Measurements from ENCODE around the gene PLXNA2.
A peak's percentile ranks its signal among the peaks of the same experiment; 100 is the strongest.

The PLXNA2 gene

GRCh38 chr1:208108213-208108608 is 136.0 kb downstream of the PLXNA2 start:
- FAIRE-seq (no peak), DNase-seq (ENCODE audit: insufficient read length) (no peak)
- TF ChIP-seq POLR2AphosphoS5 (IDR thresholded peaks at IDR 0.05; ENCODE audit: low read depth, low read length) (no peak), POLR2A (IDR thresholded peaks at IDR 0.05; ENCODE audit: low read depth, low read length) (no peak), TAF1 (IDR thresholded peaks at IDR 0.05; ENCODE audit: borderline replicate concordance, low read depth, low read length) (no peak)

- DNase-seq (ENCODE audit: insufficient read length) (no peak), FAIRE-seq (no peak)
- TF ChIP-seq TAF1 (IDR thresholded peaks at IDR 0.05; ENCODE audit: borderline replicate concordance, low read depth, low read length) = no peak
- TF ChIP-seq POLR2AphosphoS5 (IDR thresholded peaks at IDR 0.05; ENCODE audit: low read depth, low read length) = no peak
- no peak for TF ChIP-seq POLR2A (IDR thresholded peaks at IDR 0.05; ENCODE audit: low read depth, low read length)
Measured at GRCh38 chr1:208107425-208108212, 136.6 kb downstream of the PLXNA2 start.

- DNase-seq (ENCODE audit: insufficient read length) (no peak), FAIRE-seq (no peak)
- TF ChIP-seq POLR2A (IDR thresholded peaks at IDR 0.05; ENCODE audit: low read depth, low read length) (no peak), TAF1 (IDR thresholded peaks at IDR 0.05; ENCODE audit: borderline replicate concordance, low read depth, low read length) (no peak), POLR2AphosphoS5 (IDR thresholded peaks at IDR 0.05; ENCODE audit: low read depth, low read length) (no peak)
Measured at GRCh38 chr1:208106218-208106617, 138.0 kb downstream of the PLXNA2 start.

GRCh38 chr1:208105756-208106155 is 138.4 kb downstream of the PLXNA2 start:
- no peak for TF ChIP-seq POLR2A (IDR thresholded peaks at IDR 0.05; ENCODE audit: low read depth, low read length)
- no peak for TF ChIP-seq POLR2AphosphoS5 (IDR thresholded peaks at IDR 0.05; ENCODE audit: low read depth, low read length)
- no peak for TF ChIP-seq TAF1 (IDR thresholded peaks at IDR 0.05; ENCODE audit: borderline replicate concordance, low read depth, low read length)
- no peak for FAIRE-seq
- DNase-seq (ENCODE audit: insufficient read length) = no peak

- DNase-seq (ENCODE audit: insufficient read length) = no peak
- no peak for TF ChIP-seq TAF1 (IDR thresholded peaks at IDR 0.05; ENCODE audit: borderline replicate concordance, low read depth, low read length)
- FAIRE-seq = no peak
Measured at GRCh38 chr1:208103597-208104513, 140.3 kb downstream of the PLXNA2 start.

GRCh38 chr1:208101661-208102431 is 142.3 kb downstream of the PLXNA2 start:
- no peak for DNase-seq (ENCODE audit: insufficient read length)
- FAIRE-seq = no peak
- TF ChIP-seq TAF1 (IDR thresholded peaks at IDR 0.05; ENCODE audit: borderline replicate concordance, low read depth, low read length) = no peak

GRCh38 chr1:208100906-208101305 is 143.3 kb downstream of the PLXNA2 start:
- no peak for DNase-seq (ENCODE audit: insufficient read length)
- FAIRE-seq = no peak
- TF ChIP-seq TAF1 (IDR thresholded peaks at IDR 0.05; ENCODE audit: borderline replicate concordance, low read depth, low read length) (no peak), POLR2A (IDR thresholded peaks at IDR 0.05; ENCODE audit: low read depth, low read length) (no peak), POLR2AphosphoS5 (IDR thresholded peaks at IDR 0.05; ENCODE audit: low read depth, low read length) (no peak)

- DNase-seq (ENCODE audit: insufficient read length) = no peak
- TF ChIP-seq POLR2A (IDR thresholded peaks at IDR 0.05; ENCODE audit: low read depth, low read length) (no peak), TAF1 (IDR thresholded peaks at IDR 0.05; ENCODE audit: borderline replicate concordance, low read depth, low read length) (no peak), POLR2AphosphoS5 (IDR thresholded peaks at IDR 0.05; ENCODE audit: low read depth, low read length) (no peak)
- no peak for FAIRE-seq
Measured at GRCh38 chr1:208100106-208100505, 144.1 kb downstream of the PLXNA2 start.

- no peak for FAIRE-seq
- TF ChIP-seq POLR2AphosphoS5 (IDR thresholded peaks at IDR 0.05; ENCODE audit: low read depth, low read length) (no peak), TAF1 (IDR thresholded peaks at IDR 0.05; ENCODE audit: borderline replicate concordance, low read depth, low read length) (no peak), POLR2A (IDR thresholded peaks at IDR 0.05; ENCODE audit: low read depth, low read length) (no peak)
- DNase-seq (ENCODE audit: insufficient read length) = no peak
Measured at GRCh38 chr1:208098773-208099172, 145.4 kb downstream of the PLXNA2 start.

- TF ChIP-seq TAF1 (IDR thresholded peaks at IDR 0.05; ENCODE audit: borderline replicate concordance, low read depth, low read length) (no peak), POLR2AphosphoS5 (IDR thresholded peaks at IDR 0.05; ENCODE audit: low read depth, low read length) (no peak), POLR2A (IDR thresholded peaks at IDR 0.05; ENCODE audit: low read depth, low read length) (no peak)
- DNase-seq (ENCODE audit: insufficient read length) (peak; percentile 37), FAIRE-seq (no peak)
Measured at GRCh38 chr1:208093754-208094719, 150.1 kb downstream of the PLXNA2 start.

Data from GM12892 (cell line).